ENCODE data around the gene RNF145. TPM values are rescaled to one million over a fixed set of nuclear protein-coding genes. Genes with fewer than 3 reads are reported as not detected.
"Not testable (repeated sequence)": the region's sequence is repeated elsewhere in the genome, so short reads cannot be mapped to it uniquely, and the experiment has no call there.

RNF145 gene
- total RNA-seq, 1 donor from 2014 or later, result 67.8 TPM

GRCh38 chr5:159241946-159242552 is 32.7 kb upstream of the RNF145 start:
- H3K4me3 ChIP-seq, result no peak overlapping the region
- H3K27ac ChIP-seq, result no peak overlapping the region
- no peak for DNase-seq (ENCODE audit: extremely low spot score in 2 of 2)
- no peaks in the 10 kb centered on the region for H3K4me1 ChIP-seq
- no peaks in the 10 kb centered on the region for H3K36me3 ChIP-seq
- H3K9me3 ChIP-seq, result no peaks in the 10 kb centered on the region
- H3K27me3 ChIP-seq, result no peaks in the 10 kb centered on the region
- intact Hi-C loops (cut with DNase I), result no loop called here
- TF ChIP-seq CTCF (IDR thresholded peaks at IDR 0.05) (no peak), POLR2AphosphoS5 (IDR thresholded peaks at IDR 0.05; ENCODE audit: insufficient read depth in 1 of 2, low read depth in 1 of 2) (no peak), POLR2A (IDR thresholded peaks at IDR 0.05) (no peak)

- Histone ChIP-seq H3K4me1 (no peaks in the 10 kb centered on the region), H3K36me3 (no peaks in the 10 kb centered on the region), H3K4me3 (no peak overlapping the region), H3K27me3 (no peaks in the 10 kb centered on the region), H3K9me3 (no peaks in the 10 kb centered on the region), H3K27ac (no peak overlapping the region)
- TF ChIP-seq CTCF (IDR thresholded peaks at IDR 0.05), result no peak
- no peak for TF ChIP-seq POLR2AphosphoS5 (IDR thresholded peaks at IDR 0.05; ENCODE audit: insufficient read depth in 1 of 2, low read depth in 1 of 2)
- no peak for TF ChIP-seq POLR2A (IDR thresholded peaks at IDR 0.05)
- DNase-seq (ENCODE audit: extremely low spot score in 2 of 2), result no peak
- intact Hi-C loops (cut with DNase I), result no loop called here
Observed at GRCh38 chr5:159240301-159240870, 31.0 kb upstream of the RNF145 start.

GRCh38 chr5:159235871-159236520 is 26.6 kb upstream of the RNF145 start:
- intact Hi-C loops (cut with DNase I); DNase-seq (ENCODE audit: extremely low spot score in 2 of 2); H3K4me3 ChIP-seq: not testable (repeated sequence)

GRCh38 chr5:159231167-159231566 is 21.8 kb upstream of the RNF145 start:
- TF ChIP-seq POLR2A (IDR thresholded peaks at IDR 0.05) (no peak), POLR2AphosphoS5 (IDR thresholded peaks at IDR 0.05; ENCODE audit: insufficient read depth in 1 of 2, low read depth in 1 of 2) (no peak)
- Histone ChIP-seq H3K4me1 (no peaks in the 10 kb centered on the region), H3K27ac (no peak overlapping the region), H3K27me3 (no peaks in the 10 kb centered on the region), H3K9me3 (no peaks in the 10 kb centered on the region), H3K36me3 (no peaks in the 10 kb centered on the region), H3K4me3 (no peak overlapping the region)
- no peak for DNase-seq (ENCODE audit: extremely low spot score in 2 of 2)
- intact Hi-C loops (cut with DNase I), result no loop called here

More at GRCh38 chr5:159235871-159236520, 26.6 kb upstream of the RNF145 start:
- H3K36me3 ChIP-seq, H3K4me1 ChIP-seq, H3K9me3 ChIP-seq, H3K27me3 ChIP-seq, H3K27ac ChIP-seq: not testable (repeated sequence)

- intact Hi-C loops (cut with DNase I), result no loop called here
- no peak for DNase-seq (ENCODE audit: extremely low spot score in 2 of 2)
- TF ChIP-seq CTCF (IDR thresholded peaks at IDR 0.05), result no peak
- TF ChIP-seq POLR2A (IDR thresholded peaks at IDR 0.05), result no peak
- TF ChIP-seq POLR2AphosphoS5 (IDR thresholded peaks at IDR 0.05; ENCODE audit: insufficient read depth in 1 of 2, low read depth in 1 of 2), result no peak
Observed at GRCh38 chr5:159230657-159231056, 21.3 kb upstream of the RNF145 start.

GRCh38 chr5:159228097-159228496 is 18.7 kb upstream of the RNF145 start:
- H3K9me3 ChIP-seq; H3K4me1 ChIP-seq; H3K27me3 ChIP-seq; intact Hi-C loops (cut with DNase I); H3K27ac ChIP-seq; DNase-seq (ENCODE audit: extremely low spot score in 2 of 2); H3K36me3 ChIP-seq; H3K4me3 ChIP-seq: not testable (repeated sequence)
- peak in 1 of 2 donors; percentile 45 for TF ChIP-seq POLR2AphosphoS5 (IDR thresholded peaks at IDR 0.05; ENCODE audit: insufficient read depth in 1 of 2, low read depth in 1 of 2)

More at GRCh38 chr5:159230657-159231056, 21.3 kb upstream of the RNF145 start:
- Histone ChIP-seq H3K4me3 (no peak overlapping the region), H3K4me1 (no peaks in the 10 kb centered on the region), H3K9me3 (no peaks in the 10 kb centered on the region), H3K27ac (no peak overlapping the region), H3K36me3 (no peaks in the 10 kb centered on the region), H3K27me3 (no peaks in the 10 kb centered on the region)
